HCT116 (cell line): ENCODE results near the gene MAPK1IP1L. TPM values are rescaled to one million over a fixed set of nuclear protein-coding genes. Genes with fewer than 3 reads are reported as not detected.

Experiments used
- ATAC-seq: fragments of 200-7000 bp; cut with Tn5 transposase; 2 replicates; pipeline ENCODE4 v1.9.1; 2020; ENCODE audit warnings: mild to moderate bottlenecking, moderate library complexity
- BruUV-seq: library from RNA; stranded (reverse); fragments of 400-500 nt; replicated peaks from 2 replicates; lab custom pipeline; 2021; lab: Mats Ljungman, UMichigan
- CTCF ChIA-PET: fragments of 300-600 bp; sonication (Branson Sonifier 250); formaldehyde crosslinking; loops from one replicate; lab custom pipeline; 2021; ENCODE audit warnings: antibody characterized with exemption; lab: Charles Lee
- POLR2A ChIA-PET: fragments of 300-600, 350-600 bp; sonication (Branson Sonifier 250); formaldehyde crosslinking; loops from one replicate; lab custom pipeline; 2021; ENCODE audit warnings: antibody characterized with exemption; lab: Charles Lee
- RAD21 ChIA-PET, 2 experiments: fragments of 300-600 bp; sonication (Branson Sonifier 250); formaldehyde crosslinking; loops; one replicate each; lab custom pipeline; 2023; ENCODE audit warnings: low total read pairs in 2 of 2; ENCODE audit not compliant: uncharacterized antibody in 2 of 2, unreplicated experiment in 2 of 2, low non-redundant PET in 1 of 2; lab: Charles Lee
- DNase-seq: peaks from one replicate; pipeline ENCODE4 v3.0.0-alpha.2; 2010; ENCODE audit warnings: low read depth, low spot score
- H2AFZ ChIP-seq: fragments of 200-600 bp; shearing (Covaris generic), sonication (generic); 2 replicates; pipeline ENCODE4 v1.6.1; 2017; ENCODE audit warnings: low read depth, mixed run types, mixed read lengths, antibody characterized with exemption, low read length; ENCODE audit not compliant: poor library complexity, severe bottlenecking
- H3K27ac ChIP-seq: 2 replicates; pipeline ENCODE4 v1.5.1; 2012; ENCODE audit warnings: low read depth, low read length
- H3K27me3 ChIP-seq: fragments of 200-600 bp; sonication (generic); 2 replicates; pipeline ENCODE4 v1.6.1; 2016; ENCODE audit warnings: mixed run types, low read length, mixed read lengths; ENCODE audit not compliant: insufficient read depth
- H3K36me3 ChIP-seq, 2 experiments: fragments of 200-500 bp in 1 of 2; fragments of 200-600 bp in 1 of 2; sonication (Bioruptor generic) in 1 of 2; sonication (generic) in 1 of 2; 2 replicates each; pipeline versions ENCODE4 v1.5.1 to v1.6.1; 2014 to 2016; ENCODE audit warnings: low read length in 2 of 2, inconsistent platforms in 1 of 2, mixed read lengths in 1 of 2, mixed run types in 1 of 2; ENCODE audit not compliant: insufficient read depth in 2 of 2, control insufficient read depth in 1 of 2
- H3K4me1 ChIP-seq, 2 experiments: fragments of 200-600 bp in 1 of 2; sonication (generic) in 1 of 2; 2 replicates each; pipeline versions ENCODE4 v1.5.1 to v1.6.1; 2012 to 2017; ENCODE audit warnings: low read length in 2 of 2, inconsistent platforms in 1 of 2, mild to moderate bottlenecking in 1 of 2, mixed read lengths in 1 of 2, mixed run types in 1 of 2, moderate library complexity in 1 of 2; ENCODE audit not compliant: insufficient read depth in 2 of 2, control insufficient read depth in 1 of 2
- H3K4me2 ChIP-seq: fragments of 200-600 bp; sonication (generic); 2 replicates; pipeline ENCODE4 v1.6.1; 2017; ENCODE audit warnings: mixed run types, low read length, mixed read lengths
- H3K4me3 ChIP-seq, 2 experiments: fragments of 200-600 bp in 1 of 2; sonication (generic) in 1 of 2; replicated peaks in 1 of 2; 2 replicates each; pipeline ENCODE4 v1.5.1; 2011 to 2016; ENCODE audit warnings: low read length in 2 of 2, control low read depth in 1 of 2, low read depth in 1 of 2, mild to moderate bottlenecking in 1 of 2, mixed read lengths in 1 of 2, mixed run types in 1 of 2
- H3K79me2 ChIP-seq: fragments of 200-600 bp; sonication (generic); 2 replicates; pipeline ENCODE4 v1.6.1; 2017; ENCODE audit warnings: mild to moderate bottlenecking, mixed run types, low read length, moderate library complexity, mixed read lengths; ENCODE audit not compliant: insufficient read depth
- H3K9ac ChIP-seq: fragments of 200-600 bp; sonication (generic); 2 replicates; pipeline ENCODE4 v1.6.1; 2016; ENCODE audit warnings: low read length, mixed read lengths
- H3K9me2 ChIP-seq: fragments of 200-600 bp; sonication (generic), shearing (Covaris generic); 2 replicates; pipeline ENCODE4 v1.6.1; 2017; ENCODE audit warnings: mixed run types, mild to moderate bottlenecking, moderate library complexity; ENCODE audit not compliant: insufficient read depth
- H3K9me3 ChIP-seq, 2 experiments: fragments of 200-500 bp in 1 of 2; fragments of 200-600 bp in 1 of 2; sonication (Bioruptor generic) in 1 of 2; sonication (generic) in 1 of 2; 2 replicates each; pipeline ENCODE4 v1.6.1; 2014 to 2017; ENCODE audit warnings: low read length in 2 of 2, mixed read lengths in 2 of 2, inconsistent platforms in 1 of 2, low read depth in 1 of 2, mild to moderate bottlenecking in 1 of 2, mixed run types in 1 of 2, moderate library complexity in 1 of 2; ENCODE audit not compliant: control insufficient read depth in 1 of 2, insufficient read depth in 1 of 2
- H4K20me1 ChIP-seq: fragments of 200-600 bp; sonication (generic), shearing (Covaris generic); 2 replicates; pipeline ENCODE4 v1.6.1; 2017; ENCODE audit warnings: mixed run types, mild to moderate bottlenecking, moderate library complexity; ENCODE audit not compliant: insufficient read depth
- CBX3 ChIP-seq: IDR thresholded peaks from 2 replicates; pipeline ENCODE4 v1.6.1; 2012; ENCODE audit warnings: low read depth
- EGR1 ChIP-seq: IDR thresholded peaks from 2 replicates; pipeline ENCODE4 v1.6.1; 2012; ENCODE audit warnings: low read depth
- POLR2A ChIP-seq: IDR thresholded peaks from 2 replicates; pipeline ENCODE4 v1.7.0; 2011; ENCODE audit warnings: borderline replicate concordance; ENCODE audit not compliant: insufficient read depth, insufficient read length; ENCODE audit errors: extremely low read depth
- SIN3A ChIP-seq: IDR thresholded peaks from 2 replicates; pipeline ENCODE4 v1.6.1; 2012; ENCODE audit warnings: low read depth
- SP1 ChIP-seq: IDR thresholded peaks from 2 replicates; pipeline ENCODE4 v1.6.1; 2012; ENCODE audit warnings: low read depth
- SRF ChIP-seq: IDR thresholded peaks from 2 replicates; pipeline ENCODE4 v1.6.1; 2012; ENCODE audit warnings: low read depth
- TCF7L2 ChIP-seq: IDR thresholded peaks from 2 replicates; pipeline ENCODE4 v1.7.0; 2011; ENCODE audit warnings: borderline replicate concordance, inconsistent platforms; ENCODE audit not compliant: insufficient read depth, insufficient read length; ENCODE audit errors: extremely low read depth
- ZFX ChIP-seq: fragments of 450-650 bp; IDR thresholded peaks from 2 replicates; pipeline ENCODE4 v1.6.1; 2017
- ZNF274 ChIP-seq: fragments of 200-500 bp; sonication (Bioruptor generic); IDR thresholded peaks from 2 replicates; pipeline ENCODE4 v1.6.1; 2014; ENCODE audit warnings: mild to moderate bottlenecking, low read depth, low read length, inconsistent platforms
- intact Hi-C: fragments of 100-400 bp; cut with micrococcal nuclease; formaldehyde crosslinking; loops from 2 replicates; pipeline ENCODE4 v1.10.0; 2022
- total RNA-seq: library from RNA; stranded (reverse); gene quantifications from one replicate; pipeline ENCODE4 v1.2.1, GENCODE V29; 2021; ENCODE audit not compliant: unreplicated experiment
- TF ChIP-seq, protein P1 (sequence below): IDR thresholded peaks from 2 replicates; pipeline ENCODE4 v1.6.1; 2012; ENCODE audit warnings: low read depth
- TF ChIP-seq, protein P2 (sequence below): IDR thresholded peaks from 2 replicates; pipeline ENCODE4 v1.6.1; 2012
- TF ChIP-seq, protein P3 (sequence below): IDR thresholded peaks from 2 replicates; pipeline ENCODE4 v1.6.1; 2012

The MAPK1IP1L gene
- total RNA-seq, 1 experiment from 2014 or later: 101 TPM

DNA sequence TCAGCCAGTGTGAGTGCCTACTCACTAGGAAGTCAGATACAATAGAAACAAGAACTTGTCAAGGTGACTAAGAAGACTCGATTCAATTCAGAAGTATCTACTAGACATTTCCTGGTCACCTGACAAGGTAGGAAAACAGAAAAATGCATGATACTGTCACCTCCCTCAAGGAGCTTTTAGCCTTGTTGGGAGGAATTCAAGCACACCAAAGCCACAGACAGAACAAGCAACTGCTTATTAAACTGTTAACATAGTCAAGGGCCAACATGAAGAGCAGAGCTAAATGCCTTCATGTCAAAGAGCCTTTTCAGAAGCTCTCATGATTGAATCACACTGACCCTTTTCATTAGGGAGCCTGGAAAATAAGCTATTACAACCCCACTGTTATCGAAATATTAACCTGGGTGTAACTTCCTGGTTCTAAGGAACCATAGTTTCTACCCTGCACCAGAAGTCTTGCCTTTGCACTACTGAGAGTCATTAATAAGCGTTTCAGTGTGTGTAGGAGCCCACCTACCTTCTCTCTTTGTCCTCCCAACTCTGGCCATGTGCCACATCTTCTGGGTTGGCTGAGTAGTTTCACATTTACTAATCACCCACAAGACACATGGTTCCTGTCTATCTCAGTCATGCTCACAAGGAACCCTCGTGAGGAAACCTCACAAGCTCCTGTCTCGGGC lies 46.6 kb downstream of the MAPK1IP1L start:
- Histone ChIP-seq H3K4me1 (peaks cover 17 to 31% of the 10 kb centered on the region in 2 experiments), H4K20me1 (no peaks in the 10 kb centered on the region), H3K9ac (no peak overlapping the region), H2AFZ (no peak overlapping the region), H3K9me2 (no peaks in the 10 kb centered on the region), H3K79me2 (no peaks in the 10 kb centered on the region), H3K36me3 (no peaks in the 10 kb centered on the region), H3K27me3 (no peaks in the 10 kb centered on the region)
- ChIA-PET CTCF (interaction anchor here (0.9 to 1.1 kb wide), 3 partner anchors 8 to 1376 kb away, joined by 3 to 4 read pairs (median 3); no protein-coding TSS in a partner anchor), POLR2A (no interaction called here)
- DNase-seq: no peak
- intact Hi-C loops: no loop called here
- TF ChIP-seq, protein P1, sequence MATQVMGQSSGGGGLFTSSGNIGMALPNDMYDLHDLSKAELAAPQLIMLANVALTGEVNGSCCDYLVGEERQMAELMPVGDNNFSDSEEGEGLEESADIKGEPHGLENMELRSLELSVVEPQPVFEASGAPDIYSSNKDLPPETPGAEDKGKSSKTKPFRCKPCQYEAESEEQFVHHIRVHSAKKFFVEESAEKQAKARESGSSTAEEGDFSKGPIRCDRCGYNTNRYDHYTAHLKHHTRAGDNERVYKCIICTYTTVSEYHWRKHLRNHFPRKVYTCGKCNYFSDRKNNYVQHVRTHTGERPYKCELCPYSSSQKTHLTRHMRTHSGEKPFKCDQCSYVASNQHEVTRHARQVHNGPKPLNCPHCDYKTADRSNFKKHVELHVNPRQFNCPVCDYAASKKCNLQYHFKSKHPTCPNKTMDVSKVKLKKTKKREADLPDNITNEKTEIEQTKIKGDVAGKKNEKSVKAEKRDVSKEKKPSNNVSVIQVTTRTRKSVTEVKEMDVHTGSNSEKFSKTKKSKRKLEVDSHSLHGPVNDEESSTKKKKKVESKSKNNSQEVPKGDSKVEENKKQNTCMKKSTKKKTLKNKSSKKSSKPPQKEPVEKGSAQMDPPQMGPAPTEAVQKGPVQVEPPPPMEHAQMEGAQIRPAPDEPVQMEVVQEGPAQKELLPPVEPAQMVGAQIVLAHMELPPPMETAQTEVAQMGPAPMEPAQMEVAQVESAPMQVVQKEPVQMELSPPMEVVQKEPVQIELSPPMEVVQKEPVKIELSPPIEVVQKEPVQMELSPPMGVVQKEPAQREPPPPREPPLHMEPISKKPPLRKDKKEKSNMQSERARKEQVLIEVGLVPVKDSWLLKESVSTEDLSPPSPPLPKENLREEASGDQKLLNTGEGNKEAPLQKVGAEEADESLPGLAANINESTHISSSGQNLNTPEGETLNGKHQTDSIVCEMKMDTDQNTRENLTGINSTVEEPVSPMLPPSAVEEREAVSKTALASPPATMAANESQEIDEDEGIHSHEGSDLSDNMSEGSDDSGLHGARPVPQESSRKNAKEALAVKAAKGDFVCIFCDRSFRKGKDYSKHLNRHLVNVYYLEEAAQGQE: no peak
- TF ChIP-seq CBX3 (no peak), SP1 (no peak), POLR2A (no peak), ZNF274 (no peak), SIN3A (no peak), ZFX (no peak), EGR1 (no peak), TCF7L2 (no peak), SRF (no peak)
- TF ChIP-seq, protein P2, sequence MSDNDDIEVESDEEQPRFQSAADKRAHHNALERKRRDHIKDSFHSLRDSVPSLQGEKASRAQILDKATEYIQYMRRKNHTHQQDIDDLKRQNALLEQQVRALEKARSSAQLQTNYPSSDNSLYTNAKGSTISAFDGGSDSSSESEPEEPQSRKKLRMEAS: no peak
- TF ChIP-seq, protein P3, sequence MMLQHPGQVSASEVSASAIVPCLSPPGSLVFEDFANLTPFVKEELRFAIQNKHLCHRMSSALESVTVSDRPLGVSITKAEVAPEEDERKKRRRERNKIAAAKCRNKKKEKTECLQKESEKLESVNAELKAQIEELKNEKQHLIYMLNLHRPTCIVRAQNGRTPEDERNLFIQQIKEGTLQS: no peak
- TF ChIP-seq, all 23 proteins: peak for 0
- ATAC-seq: no peak
- Histone ChIP-seq H3K27ac (no peak overlapping the region), H3K9me3 (no peaks in the 10 kb centered on the region), H3K4me3 (no peak overlapping the region), H3K4me2 (no peak overlapping the region)
- BruUV-seq: no TSS peak
- RAD21 ChIA-PET: no interaction called here
